Brain microvascular endothelial cell (primary cell): ENCODE results near the gene SLC25A48.

ENCODE experiments used
- DNase-seq: peaks from one replicate; pipeline ENCODE4 v3.0.0-alpha.2; 2020
- H3K27ac ChIP-seq: fragments of 250-450 bp; sonication (Bioruptor Pico); 2 replicates; pipeline ENCODE4 v1.5.1; 2020; ENCODE audit warnings: mild to moderate bottlenecking, moderate library complexity
- H3K27me3 ChIP-seq: fragments of 250-450 bp; sonication (Bioruptor Pico); replicated peaks from 2 replicates; pipeline ENCODE4 v1.5.1; 2020; ENCODE audit warnings: mild to moderate bottlenecking
- H3K36me3 ChIP-seq: fragments of 250-450 bp; sonication (Bioruptor Pico); replicated peaks from 2 replicates; pipeline ENCODE4 v1.5.1; 2020; ENCODE audit warnings: mild to moderate bottlenecking
- H3K4me3 ChIP-seq: 2 replicates; pipeline ENCODE4 v1.5.1; 2011; ENCODE audit warnings: low read depth, mild to moderate bottlenecking, control low read depth, low read length, moderate library complexity
- in situ Hi-C: cut with HindIII; loops from 2 replicates; pipeline ENCODE4 v1.10.0; 2017; ENCODE audit warnings: low sequenced_read_pairs, low pct_ligation_motif_present
- TF ChIP-seq, protein P1 (sequence below): IDR thresholded peaks from 2 replicates; pipeline ENCODE4 v1.5.1; 2011; ENCODE audit warnings: low read depth, mild to moderate bottlenecking, moderate library complexity, low read length, control low read depth, inconsistent platforms; ENCODE audit errors: missing control alignments

Gene SLC25A48

GRCh38 chr5:135883441-135883840 is 49.0 kb downstream of the SLC25A48 start:
- TF ChIP-seq, protein P1, sequence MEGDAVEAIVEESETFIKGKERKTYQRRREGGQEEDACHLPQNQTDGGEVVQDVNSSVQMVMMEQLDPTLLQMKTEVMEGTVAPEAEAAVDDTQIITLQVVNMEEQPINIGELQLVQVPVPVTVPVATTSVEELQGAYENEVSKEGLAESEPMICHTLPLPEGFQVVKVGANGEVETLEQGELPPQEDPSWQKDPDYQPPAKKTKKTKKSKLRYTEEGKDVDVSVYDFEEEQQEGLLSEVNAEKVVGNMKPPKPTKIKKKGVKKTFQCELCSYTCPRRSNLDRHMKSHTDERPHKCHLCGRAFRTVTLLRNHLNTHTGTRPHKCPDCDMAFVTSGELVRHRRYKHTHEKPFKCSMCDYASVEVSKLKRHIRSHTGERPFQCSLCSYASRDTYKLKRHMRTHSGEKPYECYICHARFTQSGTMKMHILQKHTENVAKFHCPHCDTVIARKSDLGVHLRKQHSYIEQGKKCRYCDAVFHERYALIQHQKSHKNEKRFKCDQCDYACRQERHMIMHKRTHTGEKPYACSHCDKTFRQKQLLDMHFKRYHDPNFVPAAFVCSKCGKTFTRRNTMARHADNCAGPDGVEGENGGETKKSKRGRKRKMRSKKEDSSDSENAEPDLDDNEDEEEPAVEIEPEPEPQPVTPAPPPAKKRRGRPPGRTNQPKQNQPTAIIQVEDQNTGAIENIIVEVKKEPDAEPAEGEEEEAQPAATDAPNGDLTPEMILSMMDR = peak; percentile 53
- in situ Hi-C loops = loop anchor here (25.0 kb wide), 1 partner anchor 304 kb away; the partner anchor contains the start of gene SMIM32
- DNase-seq = no peak

DNA sequence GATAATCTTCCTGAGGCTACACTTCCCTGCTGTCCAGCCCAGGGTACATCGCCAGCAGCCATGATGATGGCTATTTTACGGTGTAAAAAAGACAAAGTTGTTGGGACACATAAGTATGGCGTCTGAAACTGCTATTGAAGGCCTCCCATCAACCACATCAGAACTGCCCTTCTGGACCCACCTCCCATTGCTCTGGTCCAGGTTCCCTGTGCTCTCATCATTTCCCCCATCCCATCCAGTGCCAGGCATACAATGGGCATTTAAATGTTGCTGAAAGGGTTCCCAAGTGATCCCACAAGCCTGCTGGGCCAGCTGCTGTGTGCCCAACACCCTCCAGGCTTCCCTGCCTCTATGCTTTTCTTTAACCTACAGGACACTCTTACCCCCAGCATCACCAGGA is 50.6 kb downstream of the SLC25A48 start:
- H3K36me3 ChIP-seq = no peaks in the 10 kb centered on the region
- no peak overlapping the region for H3K27ac ChIP-seq
- H3K4me3 ChIP-seq = no peak overlapping the region
- TF ChIP-seq, protein P1 = no peak
- in situ Hi-C loops = loop anchor here (25.0 kb wide), 1 partner anchor 302 kb away; the partner anchor contains the start of gene SMIM32
- H3K27me3 ChIP-seq = no peaks in the 10 kb centered on the region
- DNase-seq = no peak

More at GRCh38 chr5:135883441-135883840, 49.0 kb downstream of the SLC25A48 start:
- Histone ChIP-seq H3K27me3 (no peaks in the 10 kb centered on the region), H3K27ac (no peak overlapping the region), H3K4me3 (no peak overlapping the region), H3K36me3 (no peaks in the 10 kb centered on the region)

DNA sequence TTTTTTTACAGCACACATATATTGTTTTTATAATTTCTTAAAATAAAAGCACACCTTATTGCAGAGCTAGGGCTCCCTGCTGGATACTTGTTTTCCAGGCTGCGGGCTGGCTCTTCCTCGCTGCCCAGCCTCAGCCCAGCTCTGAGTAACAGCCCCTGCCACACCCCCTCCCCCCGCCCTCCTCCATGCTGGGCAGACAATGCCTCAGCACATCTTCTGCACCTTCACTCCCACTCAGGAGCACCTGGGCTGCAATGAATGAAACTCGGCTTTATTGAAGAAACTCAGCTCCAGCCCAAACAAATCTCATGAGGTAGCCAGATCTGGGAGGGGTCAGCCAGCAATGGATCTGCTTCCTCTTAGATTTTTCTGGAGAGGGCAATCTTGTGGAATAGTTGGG is 51.7 kb downstream of the SLC25A48 start:
- in situ Hi-C loops = loop anchor here (25.0 kb wide), 1 partner anchor 301 kb away; the partner anchor contains the start of gene SMIM32
- Histone ChIP-seq H3K4me3 (no peak overlapping the region), H3K27me3 (no peaks in the 10 kb centered on the region), H3K27ac (no peak overlapping the region), H3K36me3 (no peaks in the 10 kb centered on the region)
- DNase-seq = no peak
- TF ChIP-seq, protein P1 = no peak

- Histone ChIP-seq H3K27me3 (no peaks in the 10 kb centered on the region), H3K27ac (no peak overlapping the region), H3K4me3 (no peak overlapping the region), H3K36me3 (no peaks in the 10 kb centered on the region)
- in situ Hi-C loops = loop anchor here (25.0 kb wide), 1 partner anchor 300 kb away; the partner anchor contains the start of gene SMIM32
- peak; percentile 53 for DNase-seq
- TF ChIP-seq, protein P1 = peak; percentile 87
Observed at GRCh38 chr5:135887447-135887864, 53.0 kb downstream of the SLC25A48 start.

- Histone ChIP-seq H3K27ac (no peak overlapping the region), H3K4me3 (no peak overlapping the region), H3K36me3 (no peaks in the 10 kb centered on the region), H3K27me3 (no peaks in the 10 kb centered on the region)
- in situ Hi-C loops = loop anchor here (25.0 kb wide), 1 partner anchor 299 kb away; the partner anchor contains the start of gene SMIM32
- TF ChIP-seq, protein P1 = no peak
- DNase-seq = peak; percentile 29
Observed at GRCh38 chr5:135887881-135888614, 53.6 kb downstream of the SLC25A48 start.

GRCh38 chr5:135890296-135890695 is 55.8 kb downstream of the SLC25A48 start:
- no peak overlapping the region for H3K4me3 ChIP-seq
- TF ChIP-seq, protein P1 = no peak
- DNase-seq = no peak
- no peaks in the 10 kb centered on the region for H3K36me3 ChIP-seq
- in situ Hi-C loops = loop anchor here (25.0 kb wide), 1 partner anchor 297 kb away; the partner anchor contains the start of gene SMIM32
- no peak overlapping the region for H3K27ac ChIP-seq
- no peaks in the 10 kb centered on the region for H3K27me3 ChIP-seq
